Neural cell (in vitro differentiated cells): Measurements from ENCODE around the gene TTC9B. TPM values are rescaled to one million over a fixed set of nuclear protein-coding genes. Genes with fewer than 3 reads are reported as not detected.

Source experiments
- H2AFZ ChIP-seq: fragments of 200-600, 300-800 bp; sonication (generic), shearing (Covaris generic); 2 replicates; pipeline ENCODE4 v1.6.0; 2014; ENCODE audit warnings: low read depth, mild to moderate bottlenecking, antibody characterized with exemption, low read length, moderate library complexity
- H3F3A ChIP-seq: fragments of 200-600 bp; shearing (Covaris generic); 2 replicates; pipeline ENCODE4 v1.6.1; 2016; ENCODE audit warnings: mild to moderate bottlenecking, moderate library complexity, mixed read lengths, antibody characterized with exemption, low read length; ENCODE audit not compliant: insufficient read depth, poor library complexity, severe bottlenecking
- H3K27ac ChIP-seq: fragments of 200-600, 300-800 bp; sonication (generic), shearing (Covaris generic); 2 replicates; pipeline ENCODE4 v1.5.1; 2014; ENCODE audit warnings: mild to moderate bottlenecking, low read length, moderate library complexity
- H3K27me3 ChIP-seq: fragments of 300-800, 200-600 bp; sonication (generic), shearing (Covaris generic); 2 replicates; pipeline ENCODE4 v1.6.0; 2014; ENCODE audit warnings: mild to moderate bottlenecking, low read depth, low read length, moderate library complexity; ENCODE audit not compliant: insufficient read depth
- H3K36me3 ChIP-seq: fragments of 300-800, 200-600 bp; sonication (generic), shearing (Covaris generic); 2 replicates; pipeline ENCODE4 v1.5.1; 2014; ENCODE audit warnings: mild to moderate bottlenecking, antibody characterized with exemption, low read length, moderate library complexity; ENCODE audit not compliant: insufficient read depth
- H3K4me2 ChIP-seq: fragments of 300-800, 200-600 bp; sonication (generic), shearing (Covaris generic); 2 replicates; pipeline ENCODE4 v1.6.0; 2014; ENCODE audit warnings: mild to moderate bottlenecking, low read length
- H3K4me3 ChIP-seq: fragments of 300-800, 200-600 bp; sonication (generic), shearing (Covaris generic); 2 replicates; pipeline ENCODE4 v1.5.1; 2014; ENCODE audit warnings: mild to moderate bottlenecking, low read length, moderate library complexity
- H3K79me2 ChIP-seq: fragments of 200-600 bp; shearing (Covaris generic); replicated peaks from 2 replicates; pipeline ENCODE4 v1.6.0; 2014; ENCODE audit warnings: mild to moderate bottlenecking, low read length, moderate library complexity; ENCODE audit not compliant: insufficient read depth
- H3K9ac ChIP-seq: fragments of 300-800, 200-600 bp; sonication (generic), shearing (Covaris generic); 2 replicates; pipeline ENCODE4 v1.6.1; 2016; ENCODE audit warnings: mild to moderate bottlenecking, low read length, mixed read lengths
- H3K9me2 ChIP-seq: fragments of 200-600 bp; shearing (Covaris generic); 2 replicates; pipeline ENCODE4 v1.6.1; 2016; ENCODE audit warnings: mild to moderate bottlenecking, low read length, mixed read lengths; ENCODE audit not compliant: insufficient read depth
- H3K9me3 ChIP-seq: fragments of 200-600, 300-800 bp; sonication (generic), shearing (Covaris generic); 2 replicates; pipeline ENCODE4 v1.6.1; 2016; ENCODE audit warnings: mild to moderate bottlenecking, mixed run types, low read length, moderate library complexity, mixed read lengths
- H4K20me1 ChIP-seq: fragments of 200-600 bp; shearing (Covaris generic); 2 replicates; pipeline ENCODE4 v1.6.1; 2016; ENCODE audit warnings: mild to moderate bottlenecking, mixed run types; ENCODE audit not compliant: insufficient read depth
- CTCF ChIP-seq: fragments of 450-650 bp; IDR thresholded peaks from 2 replicates; pipeline ENCODE4 v1.5.1; 2014; ENCODE audit warnings: antibody characterized with exemption, mild to moderate bottlenecking, moderate library complexity; ENCODE audit not compliant: poor library complexity, severe bottlenecking
- EP300 ChIP-seq: fragments of 450-650 bp; conservative IDR thresholded peaks from 2 replicates; pipeline ENCODE4 v1.6.1; 2014; ENCODE audit warnings: antibody characterized with exemption, mild to moderate bottlenecking, moderate library complexity; ENCODE audit not compliant: poor library complexity, severe bottlenecking
- EZH2 ChIP-seq: fragments of 200-600, 300-800 bp; shearing (Covaris generic), sonication (generic); IDR thresholded peaks from 2 replicates; pipeline ENCODE4 v1.6.1; 2014; ENCODE audit warnings: antibody characterized with exemption, low read length, borderline replicate concordance, mild to moderate bottlenecking; ENCODE audit not compliant: insufficient read depth, poor library complexity, severe bottlenecking
- MXI1 ChIP-seq: fragments of 450-650 bp; conservative IDR thresholded peaks from 2 replicates; pipeline ENCODE4 v1.6.1; 2014; ENCODE audit warnings: antibody characterized with exemption, mild to moderate bottlenecking; ENCODE audit not compliant: poor library complexity, severe bottlenecking
- POLR2AphosphoS5 ChIP-seq: IDR thresholded peaks from 2 replicates; pipeline ENCODE4 v1.6.1; 2012
- RAD21 ChIP-seq: fragments of 450-650 bp; conservative IDR thresholded peaks from 2 replicates; pipeline ENCODE4 v1.6.1; 2014; ENCODE audit warnings: antibody characterized with exemption, mild to moderate bottlenecking, moderate library complexity
- SMC3 ChIP-seq: fragments of 450-650 bp; conservative IDR thresholded peaks from 2 replicates; pipeline ENCODE4 v1.6.1; 2014; ENCODE audit warnings: antibody characterized with exemption, mild to moderate bottlenecking, moderate library complexity; ENCODE audit not compliant: poor library complexity
- TAF1 ChIP-seq: IDR thresholded peaks from 2 replicates; pipeline ENCODE4 v1.6.1; 2012; ENCODE audit warnings: low read depth
- polyA plus RNA-seq: library from polyadenylated mRNA; depleted of rRNA; stranded (reverse); fragments of >200 nt; gene quantifications from 2 replicates; pipeline ENCODE4 v1.2.3, GENCODE V29; 2014
- TF ChIP-seq, protein P1 (sequence below): IDR thresholded peaks from 2 replicates; pipeline ENCODE4 v1.6.1; 2012; ENCODE audit warnings: borderline replicate concordance

The TTC9B gene
- polyA plus RNA-seq, 1 donor from 2014 or later: 111 TPM

DNA sequence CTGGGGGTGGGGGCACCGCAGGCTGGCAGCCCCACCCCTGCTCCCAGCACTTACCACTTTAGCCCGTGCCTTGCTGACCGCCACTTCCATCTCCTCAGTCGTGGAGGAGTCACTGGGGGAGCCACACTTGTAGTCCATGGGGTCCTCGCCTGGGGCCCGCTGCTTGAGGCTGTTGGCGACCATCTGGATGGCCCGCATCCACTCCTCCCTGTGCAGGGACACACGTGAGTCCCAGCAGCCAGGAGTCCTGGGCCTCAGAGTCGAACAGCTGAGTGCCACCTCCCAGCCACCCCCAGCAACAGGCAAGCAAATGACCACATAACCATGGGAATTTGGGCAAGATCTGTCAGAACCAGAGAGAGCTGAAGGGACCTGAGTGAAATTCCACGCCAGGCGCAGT lies 24.3 kb upstream of the TTC9B start:
- Histone ChIP-seq H3K9me3 (no peaks in the 10 kb centered on the region), H3K27ac (no peak overlapping the region), H4K20me1 (no peaks in the 10 kb centered on the region), H3F3A (no peaks in the 10 kb centered on the region), H3K4me3 (no peak overlapping the region), H3K27me3 (no peaks in the 10 kb centered on the region), H3K79me2 (no peaks in the 10 kb centered on the region), H3K9ac (no peak overlapping the region), H3K4me2 (no peak overlapping the region), H3K9me2 (no peaks in the 10 kb centered on the region), H3K36me3 (no peaks in the 10 kb centered on the region), H2AFZ (no peak overlapping the region)
- TF ChIP-seq POLR2AphosphoS5 (no peak), SMC3 (no peak), MXI1 (no peak), EP300 (no peak), EZH2 (no peak), RAD21 (no peak), TAF1 (no peak), CTCF (no peak)
- TF ChIP-seq, protein P1, sequence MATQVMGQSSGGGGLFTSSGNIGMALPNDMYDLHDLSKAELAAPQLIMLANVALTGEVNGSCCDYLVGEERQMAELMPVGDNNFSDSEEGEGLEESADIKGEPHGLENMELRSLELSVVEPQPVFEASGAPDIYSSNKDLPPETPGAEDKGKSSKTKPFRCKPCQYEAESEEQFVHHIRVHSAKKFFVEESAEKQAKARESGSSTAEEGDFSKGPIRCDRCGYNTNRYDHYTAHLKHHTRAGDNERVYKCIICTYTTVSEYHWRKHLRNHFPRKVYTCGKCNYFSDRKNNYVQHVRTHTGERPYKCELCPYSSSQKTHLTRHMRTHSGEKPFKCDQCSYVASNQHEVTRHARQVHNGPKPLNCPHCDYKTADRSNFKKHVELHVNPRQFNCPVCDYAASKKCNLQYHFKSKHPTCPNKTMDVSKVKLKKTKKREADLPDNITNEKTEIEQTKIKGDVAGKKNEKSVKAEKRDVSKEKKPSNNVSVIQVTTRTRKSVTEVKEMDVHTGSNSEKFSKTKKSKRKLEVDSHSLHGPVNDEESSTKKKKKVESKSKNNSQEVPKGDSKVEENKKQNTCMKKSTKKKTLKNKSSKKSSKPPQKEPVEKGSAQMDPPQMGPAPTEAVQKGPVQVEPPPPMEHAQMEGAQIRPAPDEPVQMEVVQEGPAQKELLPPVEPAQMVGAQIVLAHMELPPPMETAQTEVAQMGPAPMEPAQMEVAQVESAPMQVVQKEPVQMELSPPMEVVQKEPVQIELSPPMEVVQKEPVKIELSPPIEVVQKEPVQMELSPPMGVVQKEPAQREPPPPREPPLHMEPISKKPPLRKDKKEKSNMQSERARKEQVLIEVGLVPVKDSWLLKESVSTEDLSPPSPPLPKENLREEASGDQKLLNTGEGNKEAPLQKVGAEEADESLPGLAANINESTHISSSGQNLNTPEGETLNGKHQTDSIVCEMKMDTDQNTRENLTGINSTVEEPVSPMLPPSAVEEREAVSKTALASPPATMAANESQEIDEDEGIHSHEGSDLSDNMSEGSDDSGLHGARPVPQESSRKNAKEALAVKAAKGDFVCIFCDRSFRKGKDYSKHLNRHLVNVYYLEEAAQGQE: no peak

- no peaks in the 10 kb centered on the region for H3F3A ChIP-seq
- no peak overlapping the region for H2AFZ ChIP-seq
- no peak overlapping the region for H3K4me2 ChIP-seq
- H3K27me3 ChIP-seq: no peaks in the 10 kb centered on the region
- no peak overlapping the region for H3K4me3 ChIP-seq
- no peak for TF ChIP-seq EZH2
- TF ChIP-seq CTCF: no peak
- TF ChIP-seq RAD21: no peak
- TF ChIP-seq MXI1: no peak
- TF ChIP-seq EP300: no peak
- no peak for TF ChIP-seq TAF1
- TF ChIP-seq, protein P1: no peak
- TF ChIP-seq POLR2AphosphoS5: no peak
- no peak for TF ChIP-seq SMC3
- H3K27ac ChIP-seq: no peak overlapping the region
- H3K36me3 ChIP-seq: no peaks in the 10 kb centered on the region
- H4K20me1 ChIP-seq: no peaks in the 10 kb centered on the region
- H3K79me2 ChIP-seq: no peaks in the 10 kb centered on the region
- H3K9me3 ChIP-seq: no peaks in the 10 kb centered on the region
- H3K9ac ChIP-seq: no peak overlapping the region
- H3K9me2 ChIP-seq: no peaks in the 10 kb centered on the region
Observed at GRCh38 chr19:40241809-40242384, 23.7 kb upstream of the TTC9B start.
